ENCODE results near the gene ARHGEF39. TPM values are rescaled to one million over a fixed set of nuclear protein-coding genes. Genes with fewer than 3 reads are reported as not detected.

Gene ARHGEF39
- total and polyA plus RNA-seq, 9 of the 15 experiments (the other 6 are each of a cell fraction or from before 2014, with no cell fraction given) = 2.8 to 21.7 (median 12.9) TPM

DNA sequence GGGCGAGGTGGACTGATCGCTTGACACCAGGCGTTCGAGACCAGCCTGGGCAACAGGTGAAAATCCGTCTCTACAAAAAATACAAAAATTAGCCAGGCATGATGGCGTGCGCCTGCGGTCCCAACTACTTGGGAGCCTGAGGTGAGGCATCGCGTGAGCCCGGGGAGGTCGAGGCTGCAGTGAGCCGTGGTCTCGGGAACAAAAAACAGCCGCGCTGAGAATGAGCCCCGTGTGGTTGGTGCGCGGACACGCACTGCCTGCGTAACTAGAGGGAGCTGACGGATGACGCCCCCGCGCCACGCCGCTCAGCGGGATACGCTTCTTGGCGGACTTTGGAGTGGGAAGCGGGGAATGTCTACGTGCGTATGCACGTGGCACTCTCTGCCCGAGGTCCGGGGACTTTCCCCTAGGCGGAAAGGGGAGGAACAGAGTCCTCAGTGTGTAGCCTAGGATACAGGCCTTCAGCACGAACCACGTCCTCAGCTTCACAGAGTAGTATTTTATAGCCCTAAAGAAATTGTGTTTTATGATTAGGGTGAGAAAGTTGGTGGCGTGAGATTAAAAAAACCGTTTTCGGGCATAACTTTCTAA lies 7.4 kb downstream of the ARHGEF39 start, which contains the start of gene RMRP (continued):
- TF ChIP-seq GATA2 (CRISPR knock-in tag; IDR thresholded peaks at IDR 0.05) (no peak), FOXM1 (IDR thresholded peaks at IDR 0.05; ENCODE audit: low read depth) (no peak; the same call in 1 of the 2 replicates), FOXM1 (CRISPR knock-in tag; IDR thresholded peaks at IDR 0.05; ENCODE audit: low read depth) (no peak), SAFB (IDR thresholded peaks at IDR 0.05; ENCODE audit: borderline replicate concordance, low read depth, low read length) (peak; percentile 55; the same call in 1 of the 2 replicates), ZEB2 (IDR thresholded peaks at IDR 0.05) (peak; percentile 53; the same call in 1 of the 2 replicates), NFE2 (IDR thresholded peaks at IDR 0.05; ENCODE audit: low read depth) (no peak), BCL6 (CRISPR knock-in tag; IDR thresholded peaks at IDR 0.05) (no peak), JUN (IDR thresholded peaks at IDR 0.05; ENCODE audit: borderline replicate concordance, low read depth, low read length) (peak; percentile 34; the same call in 1 of the 2 replicates), JUN (CRISPR knock-in tag; IDR thresholded peaks at IDR 0.05; ENCODE audit: borderline replicate concordance) (no peak), NR2C2 (CRISPR knock-in tag; IDR thresholded peaks at IDR 0.05) (peak; percentile 78), NR2C2 (tag; IDR thresholded peaks at IDR 0.05) (peak; percentile 71), GTF2E2 (tag; IDR thresholded peaks at IDR 0.05) (no peak), CREBBP (IDR thresholded peaks at IDR 0.05; ENCODE audit: low read depth, low read length) (no peak), ZC3H4 (CRISPR knock-in tag; IDR thresholded peaks at IDR 0.05; ENCODE audit: borderline replicate concordance) (no peak), CC2D1A (IDR thresholded peaks at IDR 0.05) (no peak)
- TF ChIP-seq, protein P1, sequence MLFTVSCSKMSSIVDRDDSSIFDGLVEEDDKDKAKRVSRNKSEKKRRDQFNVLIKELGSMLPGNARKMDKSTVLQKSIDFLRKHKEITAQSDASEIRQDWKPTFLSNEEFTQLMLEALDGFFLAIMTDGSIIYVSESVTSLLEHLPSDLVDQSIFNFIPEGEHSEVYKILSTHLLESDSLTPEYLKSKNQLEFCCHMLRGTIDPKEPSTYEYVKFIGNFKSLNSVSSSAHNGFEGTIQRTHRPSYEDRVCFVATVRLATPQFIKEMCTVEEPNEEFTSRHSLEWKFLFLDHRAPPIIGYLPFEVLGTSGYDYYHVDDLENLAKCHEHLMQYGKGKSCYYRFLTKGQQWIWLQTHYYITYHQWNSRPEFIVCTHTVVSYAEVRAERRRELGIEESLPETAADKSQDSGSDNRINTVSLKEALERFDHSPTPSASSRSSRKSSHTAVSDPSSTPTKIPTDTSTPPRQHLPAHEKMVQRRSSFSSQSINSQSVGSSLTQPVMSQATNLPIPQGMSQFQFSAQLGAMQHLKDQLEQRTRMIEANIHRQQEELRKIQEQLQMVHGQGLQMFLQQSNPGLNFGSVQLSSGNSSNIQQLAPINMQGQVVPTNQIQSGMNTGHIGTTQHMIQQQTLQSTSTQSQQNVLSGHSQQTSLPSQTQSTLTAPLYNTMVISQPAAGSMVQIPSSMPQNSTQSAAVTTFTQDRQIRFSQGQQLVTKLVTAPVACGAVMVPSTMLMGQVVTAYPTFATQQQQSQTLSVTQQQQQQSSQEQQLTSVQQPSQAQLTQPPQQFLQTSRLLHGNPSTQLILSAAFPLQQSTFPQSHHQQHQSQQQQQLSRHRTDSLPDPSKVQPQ (CRISPR knock-in tag; IDR thresholded peaks at IDR 0.05; ENCODE audit: borderline replicate concordance) = no peak
- TF ChIP-seq, protein P2, sequence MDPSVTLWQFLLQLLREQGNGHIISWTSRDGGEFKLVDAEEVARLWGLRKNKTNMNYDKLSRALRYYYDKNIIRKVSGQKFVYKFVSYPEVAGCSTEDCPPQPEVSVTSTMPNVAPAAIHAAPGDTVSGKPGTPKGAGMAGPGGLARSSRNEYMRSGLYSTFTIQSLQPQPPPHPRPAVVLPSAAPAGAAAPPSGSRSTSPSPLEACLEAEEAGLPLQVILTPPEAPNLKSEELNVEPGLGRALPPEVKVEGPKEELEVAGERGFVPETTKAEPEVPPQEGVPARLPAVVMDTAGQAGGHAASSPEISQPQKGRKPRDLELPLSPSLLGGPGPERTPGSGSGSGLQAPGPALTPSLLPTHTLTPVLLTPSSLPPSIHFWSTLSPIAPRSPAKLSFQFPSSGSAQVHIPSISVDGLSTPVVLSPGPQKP (CRISPR knock-in tag; IDR thresholded peaks at IDR 0.05) = no peak
- TF ChIP-seq, protein P3, sequence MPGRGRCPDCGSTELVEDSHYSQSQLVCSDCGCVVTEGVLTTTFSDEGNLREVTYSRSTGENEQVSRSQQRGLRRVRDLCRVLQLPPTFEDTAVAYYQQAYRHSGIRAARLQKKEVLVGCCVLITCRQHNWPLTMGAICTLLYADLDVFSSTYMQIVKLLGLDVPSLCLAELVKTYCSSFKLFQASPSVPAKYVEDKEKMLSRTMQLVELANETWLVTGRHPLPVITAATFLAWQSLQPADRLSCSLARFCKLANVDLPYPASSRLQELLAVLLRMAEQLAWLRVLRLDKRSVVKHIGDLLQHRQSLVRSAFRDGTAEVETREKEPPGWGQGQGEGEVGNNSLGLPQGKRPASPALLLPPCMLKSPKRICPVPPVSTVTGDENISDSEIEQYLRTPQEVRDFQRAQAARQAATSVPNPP (IDR thresholded peaks at IDR 0.05; ENCODE audit: borderline replicate concordance, insufficient read depth, insufficient read length) = peak; percentile 89
- TF ChIP-seq, protein P4, sequence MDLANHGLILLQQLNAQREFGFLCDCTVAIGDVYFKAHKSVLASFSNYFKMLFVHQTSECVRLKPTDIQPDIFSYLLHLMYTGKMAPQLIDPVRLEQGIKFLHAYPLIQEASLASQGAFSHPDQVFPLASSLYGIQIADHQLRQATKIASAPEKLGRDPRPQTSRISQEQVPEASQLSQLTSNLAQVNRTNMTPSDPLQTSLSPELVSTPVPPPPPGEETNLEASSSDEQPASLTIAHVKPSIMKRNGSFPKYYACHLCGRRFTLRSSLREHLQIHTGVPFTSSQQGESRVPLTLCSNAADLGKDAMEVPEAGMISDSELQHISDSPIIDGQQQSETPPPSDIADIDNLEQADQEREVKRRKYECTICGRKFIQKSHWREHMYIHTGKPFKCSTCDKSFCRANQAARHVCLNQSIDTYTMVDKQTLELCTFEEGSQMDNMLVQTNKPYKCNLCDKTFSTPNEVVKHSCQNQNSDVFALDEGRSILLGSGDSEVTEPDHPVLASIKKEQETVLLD (IDR thresholded peaks at IDR 0.05) = peak; percentile 91
